Measurements from ENCODE around the gene SHC1.

- TF ChIP-seq ZNF274 (IDR thresholded peaks at IDR 0.05; ENCODE audit: low read depth, low read length), result no peak
- no peak for TF ChIP-seq YY1 (IDR thresholded peaks at IDR 0.05; ENCODE audit: insufficient read depth, insufficient read length)
These were observed 23.2 kb upstream of the SHC1 start, which contains the start of gene LENEP for GRCh38 chr1:154993572-154994268.
